LHCN-M2 (cell line): ENCODE results near the gene GALNT9. TPM values are rescaled to one million over a fixed set of nuclear protein-coding genes. Genes with fewer than 3 reads are reported as not detected.
"Not testable (repeated sequence)": the region's sequence is repeated elsewhere in the genome, so short reads cannot be mapped to it uniquely, and the experiment has no call there.

Source experiments
- DNase-seq: peaks from one replicate; pipeline ENCODE4 v3.0.0-alpha.2; 2012; ENCODE audit warnings: low read depth
- total RNA-seq: library from RNA; depleted of rRNA; stranded (reverse); fragments of >200 nt; gene quantifications from 2 replicates; pipeline ENCODE4 v1.2.3, GENCODE V29; 2014

The GALNT9 gene
- total RNA-seq, 1 experiment from 2014 or later = 0.63 TPM

DNA sequence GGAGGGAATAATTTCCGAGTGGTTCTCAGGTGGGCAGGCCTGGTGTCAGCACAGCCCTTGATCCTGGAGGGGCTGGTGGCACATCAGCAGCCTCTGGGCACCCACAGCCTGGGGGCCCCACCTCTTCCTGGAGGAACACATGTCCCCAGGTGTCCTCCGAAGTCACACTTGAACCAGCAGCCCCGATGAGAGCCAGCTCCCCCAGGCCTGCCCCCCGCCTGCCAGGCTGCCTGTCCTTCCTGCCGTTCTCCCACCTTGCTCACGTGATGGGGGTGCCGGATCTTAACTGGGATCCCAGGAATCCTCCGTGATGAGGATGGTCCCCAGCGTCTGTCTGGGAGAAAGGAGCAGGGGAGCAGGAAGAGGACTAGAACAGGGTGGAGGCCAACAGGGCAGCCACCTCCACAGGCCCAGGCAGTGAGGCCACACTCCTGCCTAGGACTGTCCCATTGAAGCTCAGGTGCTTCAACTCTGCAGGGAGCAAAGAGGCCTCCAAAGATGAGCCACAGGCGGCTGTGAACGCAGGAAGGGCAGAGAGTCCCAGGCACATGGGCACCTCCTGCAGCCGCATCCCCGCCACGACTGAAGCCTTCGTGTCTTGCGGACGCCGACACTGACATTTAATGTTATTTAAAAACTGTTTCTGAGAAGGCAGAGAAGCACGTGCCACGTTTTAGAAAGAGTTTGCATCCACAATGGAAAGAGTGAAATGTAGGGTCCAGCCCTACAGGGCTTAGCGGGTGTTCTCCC is 77.5 kb downstream of the GALNT9 start:
- DNase-seq = no peak

DNA sequence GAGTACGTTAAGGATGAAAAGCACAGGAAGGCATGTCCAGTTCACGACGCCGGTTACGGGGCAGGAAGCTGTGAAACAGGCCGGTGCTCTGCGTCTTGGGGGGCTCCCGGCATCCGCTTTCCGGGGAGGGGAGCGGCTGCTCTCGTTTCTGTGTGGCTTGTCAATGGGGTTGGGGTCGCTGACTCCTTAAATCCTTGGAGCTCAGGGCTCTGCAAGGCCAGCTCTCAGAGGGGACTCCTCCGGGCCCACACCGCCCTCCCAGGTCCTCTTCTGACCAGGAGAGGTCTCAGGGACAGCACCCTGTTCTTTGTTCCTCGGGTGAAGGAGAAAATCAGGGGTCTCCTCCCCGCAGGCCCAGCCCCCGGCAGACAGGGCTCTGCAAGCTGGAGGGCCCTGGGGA is 78.1 kb downstream of the GALNT9 start:
- no peak for DNase-seq

DNA sequence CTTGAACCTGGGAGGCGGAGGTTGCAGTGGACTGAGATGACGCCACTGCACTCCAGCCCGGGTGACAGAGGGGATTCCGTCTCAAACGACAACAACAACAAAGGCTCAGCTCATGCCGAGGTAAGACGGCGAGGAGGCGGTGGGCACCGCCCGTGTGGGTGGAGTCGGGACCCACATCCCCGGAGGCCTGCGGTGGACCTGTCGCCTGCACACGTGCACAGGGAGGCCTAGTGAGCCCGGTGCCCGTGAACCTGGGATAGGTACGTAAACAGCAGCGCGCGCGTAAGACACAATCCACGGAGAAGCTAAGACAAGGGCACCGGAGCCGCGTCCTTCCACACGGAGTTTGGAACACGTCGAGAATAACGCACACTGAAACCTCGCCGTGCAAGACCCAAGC is 78.7 kb downstream of the GALNT9 start:
- no peak for DNase-seq

GRCh38 chr12:132249689-132250478 is 79.5 kb downstream of the GALNT9 start:
- no peak for DNase-seq

DNA sequence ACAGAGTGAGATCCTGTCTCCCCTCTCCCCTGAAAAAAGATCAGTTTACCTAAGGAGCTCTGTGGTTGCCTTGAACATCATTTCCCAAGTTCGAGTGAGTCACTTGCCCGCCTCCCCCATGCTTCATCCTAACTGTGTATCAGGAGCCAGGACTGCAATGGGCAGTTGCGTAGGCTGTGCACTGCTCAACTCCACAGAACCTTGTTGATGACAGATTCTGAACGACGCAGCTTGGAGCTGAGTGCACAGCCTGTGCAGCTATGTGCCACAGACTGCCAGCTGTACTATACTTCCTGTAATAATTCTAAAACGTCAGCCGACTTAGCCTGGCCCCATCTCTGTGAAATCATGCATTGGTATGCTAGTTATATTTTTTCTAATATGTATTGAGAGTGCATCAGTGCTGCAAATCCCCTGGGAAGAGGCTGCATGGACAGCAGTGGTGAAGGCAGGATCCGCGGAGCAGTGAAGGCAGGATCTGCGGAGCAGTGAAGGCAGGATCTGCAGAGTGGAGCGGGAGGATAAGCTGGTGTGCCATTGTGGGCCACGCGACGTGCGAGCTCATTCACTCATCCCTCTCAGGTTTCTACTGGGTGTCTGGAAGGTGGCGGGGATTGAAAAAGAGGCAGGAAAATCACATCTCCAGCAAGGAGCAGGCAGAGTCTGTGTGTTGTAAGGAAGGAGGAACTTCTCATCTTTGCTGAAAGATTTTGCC is 80.8 kb downstream of the GALNT9 start:
- DNase-seq = peak; percentile 44

- no peak for DNase-seq
These were observed 81.5 kb downstream of the GALNT9 start for GRCh38 chr12:132247718-132248452.

- no peak for DNase-seq
These were observed 82.2 kb downstream of the GALNT9 start for GRCh38 chr12:132246997-132247717.

GRCh38 chr12:132245521-132246101 is 83.8 kb downstream of the GALNT9 start:
- no peak for DNase-seq

GRCh38 chr12:132244724-132245295 is 84.6 kb downstream of the GALNT9 start:
- no peak for DNase-seq

DNA sequence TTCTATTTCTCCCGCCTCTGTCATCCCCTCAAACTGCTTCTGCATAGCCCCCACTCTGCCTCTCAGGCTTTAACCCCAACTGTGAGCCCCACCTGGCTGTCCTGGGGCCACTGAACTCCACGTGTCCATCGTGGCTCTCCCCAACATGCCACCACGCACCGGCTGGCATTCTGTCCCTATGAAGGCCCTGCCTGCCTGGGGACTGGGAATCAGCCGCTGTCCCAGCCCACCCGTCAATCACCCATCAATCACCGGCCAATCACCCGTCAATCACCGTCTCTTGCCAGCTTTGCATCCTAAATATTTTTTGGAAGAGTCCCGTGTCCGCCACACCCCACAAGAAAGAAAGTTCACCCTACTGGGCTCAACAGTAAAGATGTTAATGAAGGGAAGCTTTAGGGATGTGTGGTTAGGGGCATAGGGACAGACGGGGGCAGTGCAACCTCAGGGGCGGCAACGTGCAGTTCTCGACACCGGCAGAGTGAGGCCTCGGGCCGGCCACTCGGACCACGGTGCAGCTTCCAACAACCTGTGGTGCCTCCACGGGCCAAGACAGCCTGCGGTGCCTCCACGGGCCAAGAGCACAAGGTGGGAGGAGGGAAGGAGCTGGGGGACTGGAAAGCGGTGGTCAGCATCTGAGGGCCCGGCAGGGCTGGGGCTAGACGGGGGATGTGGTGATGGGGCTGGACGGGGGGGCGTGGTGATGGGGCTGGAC is 85.6 kb downstream of the GALNT9 start:
- DNase-seq = no peak

GRCh38 chr12:132243171-132243570 is 86.2 kb downstream of the GALNT9 start:
- not testable (repeated sequence) for DNase-seq

DNA sequence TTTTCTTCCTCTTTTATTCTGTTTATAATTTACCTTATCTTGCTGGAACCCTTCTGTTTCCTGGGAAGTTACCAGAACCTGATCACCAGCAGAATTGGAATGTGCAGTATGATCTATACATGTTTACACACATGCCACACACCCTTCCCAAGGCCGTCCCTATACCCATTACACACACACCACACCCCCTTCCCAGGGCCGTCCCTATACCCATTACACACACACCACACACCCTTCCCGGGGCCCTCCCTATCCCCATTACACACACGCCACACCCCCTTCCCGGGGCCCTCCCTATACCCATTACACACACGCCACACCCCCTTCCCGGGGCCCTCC is 88.8 kb downstream of the GALNT9 start:
- DNase-seq = not testable (repeated sequence)

DNA sequence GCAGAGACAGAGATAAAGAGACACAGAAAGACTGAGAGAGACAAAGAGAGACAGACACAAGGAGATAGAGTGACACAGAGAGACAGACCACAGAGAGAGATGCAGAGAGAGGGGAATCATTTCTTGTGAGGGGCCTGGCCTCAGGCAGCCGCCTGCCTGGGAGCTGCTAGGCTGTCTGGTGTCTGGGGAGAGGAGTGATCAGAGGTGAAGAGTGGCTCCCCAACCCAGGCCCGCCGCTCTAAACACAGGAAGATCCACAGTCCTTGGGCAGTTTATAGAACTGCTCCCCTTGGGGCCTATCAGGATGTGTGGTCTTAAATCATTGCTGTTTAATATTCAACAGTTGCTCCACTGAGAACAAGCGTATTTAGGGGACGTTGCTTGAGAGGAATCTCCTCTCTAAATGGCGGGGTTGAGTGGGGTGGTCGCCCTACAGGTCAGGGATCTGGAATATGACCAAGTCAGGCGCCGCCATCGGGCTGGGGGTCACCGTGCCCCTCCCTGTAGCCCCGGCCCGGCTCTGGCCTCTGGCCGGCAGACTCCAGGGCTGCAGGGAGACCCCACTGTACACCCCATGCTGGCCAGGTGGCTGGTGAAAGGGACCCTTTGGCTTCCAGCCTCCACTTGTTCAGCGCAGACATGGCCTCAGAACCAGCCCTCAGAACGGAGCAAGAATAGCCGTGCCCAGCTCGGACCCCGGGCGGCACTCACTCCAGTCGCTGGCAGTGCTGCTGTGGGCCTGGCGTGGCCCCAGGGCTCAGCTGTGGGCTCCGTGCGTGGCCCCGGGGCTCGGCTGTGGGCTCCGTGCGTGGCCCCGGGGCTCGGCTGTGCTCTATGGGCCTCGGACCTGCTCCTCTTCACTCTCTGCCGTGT is 89.4 kb downstream of the GALNT9 start:
- no peak for DNase-seq

DNA sequence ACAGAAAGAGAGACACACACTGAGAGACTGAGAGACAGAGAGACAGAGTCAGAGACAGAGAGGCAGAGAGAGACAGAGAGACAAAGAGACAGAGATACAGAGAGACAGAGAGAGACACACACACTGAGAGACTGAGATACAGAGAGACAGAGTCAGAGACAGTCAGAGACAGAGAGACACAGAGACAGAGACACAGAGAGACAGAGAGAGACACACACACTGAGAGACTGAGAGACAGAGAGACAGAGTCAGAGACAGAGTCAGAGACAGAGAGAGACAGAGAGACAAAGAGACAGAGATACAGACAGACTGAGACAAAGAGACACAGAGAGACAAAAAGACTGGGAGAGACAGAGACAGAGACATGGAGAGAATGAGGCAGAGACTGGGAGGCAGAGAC is 90.0 kb downstream of the GALNT9 start:
- no peak for DNase-seq

DNA sequence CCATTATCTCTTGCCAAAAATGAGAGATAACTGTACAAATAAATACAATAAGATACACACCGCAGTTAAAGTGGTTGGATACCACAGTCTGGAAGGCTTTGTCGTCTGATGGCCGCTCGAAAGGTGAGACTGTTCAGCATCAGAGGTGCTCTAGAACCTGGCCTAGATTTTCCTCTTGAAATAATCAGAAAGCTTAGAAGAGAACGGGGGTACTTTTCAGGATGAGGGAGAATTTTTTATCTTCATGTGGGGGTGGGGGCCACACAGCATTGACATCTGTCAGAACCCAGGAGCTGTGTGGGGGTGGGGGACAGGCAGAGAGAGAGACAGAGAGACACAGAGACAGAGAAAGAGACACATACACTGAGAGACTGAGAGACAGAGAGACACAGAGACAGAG is 90.5 kb downstream of the GALNT9 start:
- no peak for DNase-seq

DNA sequence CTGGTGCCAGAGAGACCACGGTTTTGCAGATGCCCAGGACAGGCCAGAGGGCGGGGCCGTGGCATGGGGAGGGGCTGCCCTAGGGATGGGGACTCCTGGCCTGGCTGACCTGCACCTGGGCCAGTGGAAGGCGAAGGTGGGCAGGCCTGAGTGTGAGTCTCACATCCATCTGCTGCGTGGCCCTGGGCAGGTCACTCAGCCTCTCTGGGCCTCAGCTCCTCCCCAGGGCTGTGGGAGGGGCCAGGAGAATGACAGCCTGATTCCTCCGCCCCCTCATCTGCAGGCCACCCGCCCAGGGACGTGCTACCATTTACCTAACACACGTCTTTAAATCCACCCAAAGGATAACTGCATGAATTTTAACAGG is 90.9 kb downstream of the GALNT9 start:
- no peak for DNase-seq

GRCh38 chr12:132237772-132238487 is 91.5 kb downstream of the GALNT9 start:
- no peak for DNase-seq
